Smooth muscle cell of the brain vasculature (primary cell): ENCODE data around the gene PIGR.
"Not testable (repeated sequence)": the region's sequence is repeated elsewhere in the genome, so short reads cannot be mapped to it uniquely, and the experiment has no call there.

ENCODE experiments used
- DNase-seq: peaks from one replicate; pipeline ENCODE4 v3.0.0-alpha.2; 2012; ENCODE audit warnings: low read depth, low spot score

The PIGR gene

GRCh38 chr1:206935491-206936067, 10.7 kb downstream of the PIGR start:
- DNase-seq, result no peak

GRCh38 chr1:206933333-206933945, 12.8 kb downstream of the PIGR start:
- no peak for DNase-seq

- no peak for DNase-seq
These were observed 14.1 kb downstream of the PIGR start for GRCh38 chr1:206932177-206932576.

- no peak for DNase-seq
These were observed 14.6 kb downstream of the PIGR start for GRCh38 chr1:206931709-206932108.

GRCh38 chr1:206930210-206930798, 16.0 kb downstream of the PIGR start:
- DNase-seq, result no peak

- DNase-seq, result no peak
These were observed 16.7 kb downstream of the PIGR start for GRCh38 chr1:206929524-206929923.

GRCh38 chr1:206926286-206926685, 20.0 kb downstream of the PIGR start:
- no peak for DNase-seq

GRCh38 chr1:206925106-206925736, 21.0 kb downstream of the PIGR start:
- no peak for DNase-seq

- DNase-seq, result no peak
These were observed 21.6 kb downstream of the PIGR start for GRCh38 chr1:206924592-206925105.

GRCh38 chr1:206923961-206924557, 22.2 kb downstream of the PIGR start:
- DNase-seq, result not testable (repeated sequence)

- no peak for DNase-seq
These were observed 23.0 kb downstream of the PIGR start for GRCh38 chr1:206923009-206923960.

- DNase-seq, result no peak
These were observed 23.7 kb downstream of the PIGR start for GRCh38 chr1:206922524-206922923.

- DNase-seq, result no peak
These were observed 24.4 kb downstream of the PIGR start, which contains the start of gene FCMR for GRCh38 chr1:206921772-206922265. Gene FCMR (minus strand): TSS chr1:206921941. CDS start chr1:206921854, 87 bp downstream.

GRCh38 chr1:206918076-206918475, 28.2 kb downstream of the PIGR start:
- DNase-seq, result no peak

- DNase-seq, result no peak
These were observed 30.1 kb downstream of the PIGR start for GRCh38 chr1:206916000-206916709.

GRCh38 chr1:206915030-206915735, 31.1 kb downstream of the PIGR start:
- no peak for DNase-seq

- no peak for DNase-seq
These were observed 32.3 kb downstream of the PIGR start for GRCh38 chr1:206913766-206914537.

- peak; percentile 61 for DNase-seq
These were observed 33.7 kb downstream of the PIGR start for GRCh38 chr1:206912445-206913095.
